Measurements from ENCODE around the gene MED22. TPM values are rescaled to one million over a fixed set of nuclear protein-coding genes. Genes with fewer than 3 reads are reported as not detected.
"Not testable (repeated sequence)": the region's sequence is repeated elsewhere in the genome, so short reads cannot be mapped to it uniquely, and the experiment has no call there.

The MED22 gene
- polyA plus RNA-seq, 3 donors from 2014 or later: 5.2 to 27.4 (median 7.0) TPM

DNA sequence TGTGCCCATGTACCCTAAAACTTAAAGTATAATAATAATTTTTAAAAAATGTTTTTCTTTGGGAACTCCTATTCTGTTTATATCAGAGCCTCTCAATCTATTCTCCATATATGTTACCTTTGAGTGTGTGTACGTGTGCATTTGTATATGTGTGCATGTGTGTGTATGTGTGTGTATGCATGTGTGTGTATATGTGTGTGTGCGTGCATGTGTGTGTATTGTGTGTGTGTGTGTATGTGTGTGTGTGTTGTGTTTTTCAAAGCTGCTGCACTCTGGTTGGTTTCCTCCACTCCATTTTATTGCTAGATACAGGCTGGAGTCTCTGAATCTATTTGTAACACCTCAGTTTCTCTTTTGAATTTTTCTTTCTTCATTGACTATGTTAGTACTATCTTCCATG is 31.9 kb downstream of the MED22 start:
- Mint-ChIP-seq H3K4me3 (no peak overlapping the region), H3K27ac (no peak overlapping the region), H3K9me3 (no peaks in the 10 kb centered on the region)

GRCh38 chr9:133309608-133310007 is 38.3 kb downstream of the MED22 start:
- Mint-ChIP-seq H3K4me3 (no peak overlapping the region), H3K4me1 (no peaks in the 10 kb centered on the region), H3K27ac (no peak overlapping the region), H3K36me3 (no peaks in the 10 kb centered on the region), H3K9me3 (no peaks in the 10 kb centered on the region), H3K27me3 (ENCODE audit: low read depth in 3 of 3) (peaks cover 1 to 4% (median 3%) of the 10 kb centered on the region in 3 donors)
- DNase-seq: no peak

More for the DNA sequence above, 31.9 kb downstream of the MED22 start:
- DNase-seq: no peak
- Mint-ChIP-seq H3K36me3 (no peaks in the 10 kb centered on the region), H3K27me3 (ENCODE audit: low read depth in 3 of 3) (peaks cover 0 to 6% (median 2%) of the 10 kb centered on the region in 3 donors), H3K4me1 (no peaks in the 10 kb centered on the region)

- H3K27ac Mint-ChIP-seq: no peak overlapping the region
- H3K9me3 Mint-ChIP-seq: no peaks in the 10 kb centered on the region
- peaks cover 1 to 4% (median 3%) of the 10 kb centered on the region in 3 donors for H3K27me3 Mint-ChIP-seq (ENCODE audit: low read depth in 3 of 3)
- no peak overlapping the region for H3K4me3 Mint-ChIP-seq
- H3K4me1 Mint-ChIP-seq: no peaks in the 10 kb centered on the region
- H3K36me3 Mint-ChIP-seq: no peaks in the 10 kb centered on the region
- DNase-seq: no peak
Observed at GRCh38 chr9:133307301-133307700, 40.6 kb downstream of the MED22 start.

DNA sequence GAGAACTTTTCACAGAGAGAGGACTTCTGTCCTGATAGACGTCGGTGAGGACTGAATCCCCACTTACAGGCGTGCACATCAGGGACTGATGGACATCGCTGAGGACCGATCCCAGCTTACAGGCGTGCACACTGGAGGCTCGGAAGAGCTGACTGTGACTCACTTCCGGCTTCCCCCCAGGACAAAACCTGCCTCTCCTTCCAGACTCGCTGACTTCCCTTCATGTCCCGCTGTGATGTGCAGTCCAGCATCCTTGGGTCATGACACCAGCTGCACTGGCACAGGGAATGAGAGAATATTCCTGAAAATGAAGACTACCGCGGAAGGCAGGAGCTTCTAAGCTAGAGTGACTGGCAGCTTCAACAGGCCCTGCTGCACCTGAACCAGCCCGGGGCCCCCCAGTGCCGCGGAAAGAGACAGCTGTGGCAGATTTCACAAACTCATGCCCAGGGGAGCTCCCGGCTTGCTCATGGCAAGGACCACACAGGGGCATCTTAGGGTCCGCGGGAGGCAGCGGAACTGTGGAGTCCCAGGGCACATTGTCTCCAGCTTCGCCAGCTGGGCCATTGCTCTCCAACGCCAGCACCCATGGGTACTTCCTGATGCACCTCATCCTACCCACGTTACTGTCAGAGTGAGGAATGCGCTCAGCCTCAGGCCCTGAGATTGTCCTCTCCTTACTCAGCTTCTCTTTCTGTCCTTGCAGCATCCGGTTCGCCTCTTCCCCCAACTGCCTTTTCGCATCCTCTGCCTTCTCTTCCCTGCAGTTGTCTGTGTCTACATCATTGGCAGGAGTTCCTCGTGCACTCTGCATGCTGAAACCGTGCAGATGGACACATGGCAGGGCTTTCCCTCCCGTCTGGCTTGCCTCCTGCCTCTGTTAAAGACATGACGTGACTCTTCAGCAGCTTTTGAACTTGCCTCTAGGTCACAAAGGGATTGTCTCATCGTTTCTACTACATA is 41.4 kb downstream of the MED22 start:
- peaks cover 1 to 4% (median 3%) of the 10 kb centered on the region in 3 donors for H3K27me3 Mint-ChIP-seq (ENCODE audit: low read depth in 3 of 3)
- DNase-seq: no peak
- H3K27ac Mint-ChIP-seq: no peak overlapping the region
- no peak overlapping the region for H3K4me3 Mint-ChIP-seq
- H3K36me3 Mint-ChIP-seq: no peaks in the 10 kb centered on the region
- no peaks in the 10 kb centered on the region for H3K4me1 Mint-ChIP-seq
- H3K9me3 Mint-ChIP-seq: no peaks in the 10 kb centered on the region

- Mint-ChIP-seq H3K9me3 (no peaks in the 10 kb centered on the region), H3K27ac (no peak overlapping the region), H3K4me3 (no peak overlapping the region)
Observed at GRCh38 chr9:133305731-133306130, 42.2 kb downstream of the MED22 start.

GRCh38 chr9:133304477-133305377 is 43.2 kb downstream of the MED22 start:
- Mint-ChIP-seq H3K9me3 (no peaks in the 10 kb centered on the region), H3K4me3 (no peak overlapping the region), H3K27ac (no peak overlapping the region), H3K27me3 (ENCODE audit: low read depth in 3 of 3) (peaks cover 0 to 4% (median 1%) of the 10 kb centered on the region in 3 donors), H3K36me3 (no peaks in the 10 kb centered on the region), H3K4me1 (no peaks in the 10 kb centered on the region)
- DNase-seq: no peak

More at GRCh38 chr9:133305731-133306130, 42.2 kb downstream of the MED22 start:
- Mint-ChIP-seq H3K36me3 (no peaks in the 10 kb centered on the region), H3K4me1 (no peaks in the 10 kb centered on the region), H3K27me3 (ENCODE audit: low read depth in 3 of 3) (peaks cover 1 to 4% (median 3%) of the 10 kb centered on the region in 3 donors)
- DNase-seq: no peak

DNA sequence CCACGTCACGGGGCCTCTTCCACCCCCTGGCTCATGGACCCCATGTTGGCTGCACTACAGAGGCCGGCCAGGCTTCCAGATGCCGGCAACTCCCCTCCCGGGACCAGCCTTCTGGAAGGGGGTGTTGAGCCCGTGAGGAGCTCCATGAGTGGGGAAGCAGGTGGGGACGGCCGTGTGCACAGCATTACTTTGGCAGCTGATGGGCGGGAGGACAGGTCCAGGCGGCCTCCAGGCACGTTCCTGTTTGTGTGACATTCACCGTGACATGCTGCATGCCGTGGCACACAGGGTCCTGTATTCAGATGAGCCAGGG is 43.8 kb downstream of the MED22 start:
- H3K4me1 Mint-ChIP-seq: no peaks in the 10 kb centered on the region
- no peak overlapping the region for H3K4me3 Mint-ChIP-seq
- no peak for DNase-seq
- H3K36me3 Mint-ChIP-seq: no peaks in the 10 kb centered on the region
- no peak overlapping the region for H3K27ac Mint-ChIP-seq
- H3K27me3 Mint-ChIP-seq (ENCODE audit: low read depth in 3 of 3): peaks cover 0 to 4% (median 4%) of the 10 kb centered on the region in 3 donors
- H3K9me3 Mint-ChIP-seq: no peaks in the 10 kb centered on the region

- DNase-seq: no peak
- peaks cover 0 to 4% (median 4%) of the 10 kb centered on the region in 3 donors for H3K27me3 Mint-ChIP-seq (ENCODE audit: low read depth in 3 of 3)
- no peak overlapping the region for H3K4me3 Mint-ChIP-seq
- no peak overlapping the region for H3K27ac Mint-ChIP-seq
- H3K4me1 Mint-ChIP-seq: no peaks in the 10 kb centered on the region
- no peaks in the 10 kb centered on the region for H3K36me3 Mint-ChIP-seq
- no peaks in the 10 kb centered on the region for H3K9me3 Mint-ChIP-seq
Observed at GRCh38 chr9:133303266-133304157, 44.4 kb downstream of the MED22 start.

- H3K4me1 Mint-ChIP-seq: no peaks in the 10 kb centered on the region
- no peak for DNase-seq
- H3K9me3 Mint-ChIP-seq: no peaks in the 10 kb centered on the region
- no peaks in the 10 kb centered on the region for H3K36me3 Mint-ChIP-seq
- H3K4me3 Mint-ChIP-seq: no peak overlapping the region
- H3K27me3 Mint-ChIP-seq (ENCODE audit: low read depth in 3 of 3): peaks cover 3 to 6% (median 4%) of the 10 kb centered on the region in 3 donors
- H3K27ac Mint-ChIP-seq: no peak overlapping the region
Observed at GRCh38 chr9:133301253-133302230, 46.4 kb downstream of the MED22 start.

- not testable (repeated sequence) for DNase-seq; H3K27ac Mint-ChIP-seq; H3K4me3 Mint-ChIP-seq; H3K9me3 Mint-ChIP-seq; H3K4me1 Mint-ChIP-seq; H3K27me3 Mint-ChIP-seq (ENCODE audit: low read depth in 3 of 3); H3K36me3 Mint-ChIP-seq
Observed at GRCh38 chr9:133299996-133300395, 47.9 kb downstream of the MED22 start.

DNA sequence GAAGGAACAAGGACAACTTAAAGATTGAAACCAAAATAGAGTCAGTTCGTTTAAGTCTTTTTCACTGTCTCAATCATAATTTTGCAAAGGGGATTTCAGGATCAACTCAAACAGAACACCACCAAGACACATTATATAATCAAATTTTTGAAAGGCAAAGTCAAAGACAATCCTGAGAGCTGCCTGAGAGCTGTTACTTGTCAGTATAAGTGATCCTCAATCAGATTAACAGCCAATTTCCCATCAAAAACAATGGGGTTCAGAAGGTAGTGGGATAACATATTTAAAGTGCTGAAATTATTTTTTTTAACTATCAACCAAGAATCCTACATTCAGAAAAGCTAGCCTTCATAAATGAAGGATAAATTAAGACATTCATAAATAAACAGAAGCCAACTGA is 53.7 kb downstream of the MED22 start:
- H3K27me3 Mint-ChIP-seq (ENCODE audit: low read depth in 3 of 3): peaks cover 10 to 18% (median 11%) of the 10 kb centered on the region in 3 donors
- peaks cover 0 to 20% (median 8%) of the 10 kb centered on the region in 6 donors for H3K9me3 Mint-ChIP-seq
- H3K27ac Mint-ChIP-seq: no peak overlapping the region
- no peak for DNase-seq
- H3K4me1 Mint-ChIP-seq: no peaks in the 10 kb centered on the region
- H3K36me3 Mint-ChIP-seq: peaks cover 0 to 3% (median 0%) of the 10 kb centered on the region in 3 donors
- no peak overlapping the region for H3K4me3 Mint-ChIP-seq

DNA sequence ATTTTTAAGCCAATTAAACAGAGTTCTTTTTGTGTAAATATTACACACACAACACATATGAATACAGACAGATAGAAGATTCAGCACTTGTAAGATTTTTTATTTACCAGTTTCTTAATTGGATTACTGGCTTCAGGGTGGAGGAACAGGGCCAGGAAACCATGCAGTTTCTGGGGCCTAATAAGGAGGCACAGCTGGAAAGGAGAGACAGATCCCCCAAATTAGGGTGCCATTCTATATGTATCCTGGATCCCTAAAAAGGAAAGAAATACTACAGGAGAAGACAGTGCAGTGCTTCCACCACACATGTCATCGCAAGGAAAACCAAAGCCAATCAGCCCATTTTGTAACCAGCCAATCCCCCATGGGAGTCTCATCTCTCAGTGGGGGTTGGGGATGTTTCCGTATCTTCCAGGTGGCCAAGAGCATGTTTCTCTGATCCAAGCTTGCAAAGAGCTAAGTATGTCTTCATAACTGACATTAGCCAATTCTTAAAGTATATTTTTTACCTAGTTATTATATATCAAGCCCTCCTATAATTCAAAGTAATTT is 57.1 kb downstream of the MED22 start:
- Mint-ChIP-seq H3K27me3 (ENCODE audit: low read depth in 3 of 3) (peaks cover 7 to 17% (median 11%) of the 10 kb centered on the region in 3 donors), H3K36me3 (peaks cover 0 to 3% (median 0%) of the 10 kb centered on the region in 3 donors), H3K4me1 (no peaks in the 10 kb centered on the region), H3K27ac (no peak overlapping the region), H3K4me3 (no peak overlapping the region), H3K9me3 (peaks cover 0 to 20% (median 8%) of the 10 kb centered on the region in 6 donors)
- no peak for DNase-seq
